T-helper 9 cell (primary cell): ENCODE results near the gene PAK2.
"Not testable (repeated sequence)": the region's sequence is repeated elsewhere in the genome, so short reads cannot be mapped to it uniquely, and the experiment has no call there.

Source experiments
- DNase-seq: peaks from one replicate; pipeline ENCODE4 v3.0.0-alpha.2; 2020

The PAK2 gene

DNA sequence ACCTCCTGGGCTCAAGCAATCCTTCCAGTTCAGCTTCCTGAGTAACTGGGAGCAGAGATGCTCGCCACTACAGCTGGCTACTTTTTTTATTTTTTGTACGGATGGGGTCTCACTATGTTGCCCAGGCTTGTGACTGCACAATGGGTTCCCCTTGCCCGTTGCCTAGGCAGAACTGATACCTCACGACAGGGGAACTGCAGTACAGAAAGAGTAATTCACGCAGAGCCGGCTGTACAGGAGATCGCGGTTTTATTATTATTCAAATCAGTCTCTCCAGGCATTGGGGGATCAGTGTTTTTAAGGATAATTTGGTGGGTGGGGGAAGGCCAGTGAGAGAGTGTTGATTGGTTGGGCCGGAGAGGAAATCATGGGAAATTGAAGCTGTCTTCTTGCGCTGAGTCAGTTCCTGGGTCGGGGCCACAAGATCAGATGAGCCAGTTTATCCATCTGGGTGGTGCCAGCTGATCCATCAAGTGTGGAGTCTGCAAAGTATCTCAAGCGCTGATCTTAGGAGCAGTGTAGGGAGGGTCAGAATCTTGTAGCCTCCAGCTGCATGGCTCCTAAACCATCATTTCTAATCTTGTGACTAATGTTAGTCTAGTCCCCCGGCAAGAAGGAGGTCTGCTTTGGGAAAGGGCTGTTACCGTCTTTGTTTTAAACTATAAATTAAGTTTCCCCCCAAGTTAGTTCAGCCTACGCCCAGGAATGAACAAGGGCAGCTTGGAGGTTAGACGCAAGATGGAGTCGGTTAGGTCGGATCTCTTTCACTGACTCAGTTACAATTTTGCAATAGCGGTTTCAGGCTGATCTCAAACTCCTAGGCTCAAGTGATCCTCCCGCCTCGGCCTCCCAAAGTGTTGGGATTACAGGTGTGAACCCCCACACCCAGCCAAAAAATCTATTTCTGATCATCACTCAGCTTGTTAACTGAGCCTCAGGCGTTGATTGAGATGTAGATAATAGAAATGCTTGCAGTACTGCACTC, 104.9 kb downstream of the PAK2 start:
- DNase-seq, result not testable (repeated sequence)

DNA sequence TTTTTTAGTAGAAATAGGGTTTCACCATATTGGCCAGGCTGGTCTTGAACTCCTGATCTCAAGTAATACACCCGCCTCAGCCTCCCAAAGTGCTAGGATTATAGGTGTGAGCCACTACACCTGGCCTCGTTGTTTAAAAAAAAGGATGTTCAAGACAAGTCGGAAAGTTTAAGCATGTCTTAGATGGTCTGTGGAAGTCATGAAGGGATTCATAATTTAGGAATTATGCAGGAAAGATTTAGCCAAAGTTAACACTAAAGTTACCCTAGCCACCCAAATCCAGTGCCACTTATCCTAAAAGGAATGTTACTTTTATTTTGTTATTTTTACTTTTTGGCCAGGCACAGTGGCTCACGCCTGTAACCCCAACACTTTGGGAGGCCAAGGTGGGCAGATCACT, 108.7 kb downstream of the PAK2 start:
- DNase-seq, result not testable (repeated sequence)

DNA sequence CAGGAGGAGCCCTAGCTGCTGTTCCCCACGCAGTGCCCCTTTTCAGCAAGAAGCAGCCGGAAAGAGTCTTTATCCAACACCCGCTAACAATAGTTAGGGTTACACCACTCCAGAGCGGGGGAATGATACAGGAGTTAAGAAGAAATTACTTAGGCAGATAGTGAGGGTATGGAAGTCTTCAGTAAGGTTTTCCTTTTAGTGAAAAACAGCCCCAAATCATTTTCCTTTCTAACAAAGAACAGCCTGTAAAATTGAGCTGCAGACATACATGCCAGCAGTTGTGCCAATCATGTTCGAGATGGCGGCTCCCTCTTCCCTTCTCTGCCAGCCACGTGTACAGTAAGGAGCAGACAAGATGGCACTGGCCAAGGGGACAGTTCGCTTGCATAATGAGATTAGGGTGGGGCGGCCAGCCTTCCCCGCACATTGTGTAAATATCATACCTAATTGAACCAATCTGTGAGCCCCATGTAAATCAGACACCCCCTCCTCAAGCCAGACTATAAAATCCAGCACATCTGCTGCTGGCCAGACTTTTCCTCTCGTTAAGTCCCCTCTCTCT, 109.6 kb downstream of the PAK2 start:
- DNase-seq, result no peak

DNA sequence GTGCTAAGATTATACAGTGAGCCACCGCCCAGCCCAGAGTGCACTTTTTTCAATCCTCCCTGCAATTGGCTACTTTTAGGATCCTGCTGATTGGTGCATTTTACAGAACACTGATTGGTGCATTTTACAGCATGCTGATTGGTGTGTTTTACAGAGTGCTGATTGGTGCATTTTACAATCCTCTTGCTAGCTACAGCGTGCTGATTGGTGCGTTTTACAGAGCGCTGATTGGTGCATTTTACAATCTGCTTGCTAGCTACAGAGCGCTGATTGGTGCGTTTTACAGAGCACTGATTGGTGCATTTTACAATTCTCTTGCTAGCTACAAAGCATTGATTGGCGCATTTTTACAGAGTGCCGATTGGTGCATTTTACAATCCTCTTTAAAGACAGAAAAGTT, 123.3 kb downstream of the PAK2 start:
- not testable (repeated sequence) for DNase-seq

DNA sequence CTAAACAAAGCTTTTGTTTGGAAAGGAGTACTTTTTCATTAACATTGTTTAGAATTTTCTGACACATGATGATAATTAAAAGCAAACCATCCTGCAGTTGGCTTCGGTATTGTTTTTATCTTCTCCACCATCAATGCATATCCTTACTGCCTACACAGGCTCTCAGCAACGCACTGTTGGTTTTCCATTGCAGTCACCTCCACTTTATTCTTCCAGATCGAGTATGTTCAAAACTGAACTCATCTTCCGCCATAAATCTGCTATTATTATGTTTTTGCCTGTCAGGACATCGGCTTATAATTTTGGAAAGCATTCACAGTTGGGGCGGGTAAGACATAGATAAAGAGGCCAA, 127.5 kb downstream of the PAK2 start:
- DNase-seq, result no peak

DNA sequence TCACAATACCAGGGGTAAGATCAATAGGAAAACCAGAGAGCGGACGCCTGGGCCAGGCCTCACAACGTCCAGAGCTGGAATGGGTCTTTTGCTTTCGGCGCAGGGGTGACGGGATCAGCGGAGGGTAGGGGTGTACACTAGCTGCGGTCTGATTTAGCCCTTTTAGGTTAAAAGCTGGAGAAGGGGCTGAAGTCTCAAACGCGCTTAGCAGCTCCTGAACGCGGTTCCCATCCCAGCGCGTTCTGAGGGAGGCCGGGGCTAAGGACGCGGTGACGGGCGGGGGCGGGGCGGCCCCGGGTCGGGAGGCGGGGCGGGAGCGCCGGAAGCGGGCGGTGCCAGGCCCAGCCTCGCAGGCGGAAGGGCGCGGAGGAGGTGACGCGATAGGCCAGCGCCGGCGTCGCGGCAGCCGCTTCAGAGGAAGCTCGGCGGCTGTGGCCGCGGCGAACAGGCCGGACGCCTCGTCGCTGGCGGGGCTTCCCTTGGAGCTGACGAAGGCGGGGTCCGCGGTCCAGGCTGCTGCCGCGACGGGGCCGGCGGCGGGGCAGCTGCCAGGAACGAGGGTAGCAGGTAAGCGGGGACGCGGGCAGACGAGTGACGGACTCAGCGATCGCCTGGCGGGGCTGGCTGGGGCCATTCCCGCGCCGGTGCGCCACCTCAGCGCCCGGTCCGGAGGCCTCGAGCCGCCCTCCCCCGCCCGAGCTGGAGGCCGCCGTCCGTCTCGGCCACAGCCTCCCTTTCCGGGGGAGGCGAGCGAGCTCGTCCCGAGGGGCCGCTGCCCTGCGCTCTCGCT, 128.0 kb downstream of the PAK2 start, which contains the start of gene SENP5:
Gene SENP5 (plus strand): TSS at position 414 of the 790 bp plus-strand sequence. CDS start 17,262 bp downstream, outside the sequence.
- DNase-seq, result peak; percentile 86

DNA sequence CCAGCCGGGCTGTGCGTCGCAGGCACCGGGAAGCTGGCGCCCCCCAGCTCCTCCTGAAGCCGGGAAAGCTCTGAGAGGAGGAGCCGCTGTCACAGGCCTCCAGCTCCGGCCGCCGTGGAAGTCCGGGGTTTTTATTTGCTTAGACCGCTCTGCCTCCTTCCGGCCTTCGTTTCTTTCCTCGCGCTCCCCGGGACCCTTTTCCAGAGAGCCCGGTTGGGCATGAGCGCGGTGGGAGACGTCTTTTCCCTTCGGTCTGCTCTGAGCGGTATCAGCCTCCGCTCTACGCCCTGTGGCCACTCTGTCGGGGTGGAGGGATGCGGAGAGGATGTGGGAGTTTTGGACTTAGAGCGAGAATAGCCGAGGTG, 128.6 kb downstream of the PAK2 start:
- peak; percentile 5 for DNase-seq

DNA sequence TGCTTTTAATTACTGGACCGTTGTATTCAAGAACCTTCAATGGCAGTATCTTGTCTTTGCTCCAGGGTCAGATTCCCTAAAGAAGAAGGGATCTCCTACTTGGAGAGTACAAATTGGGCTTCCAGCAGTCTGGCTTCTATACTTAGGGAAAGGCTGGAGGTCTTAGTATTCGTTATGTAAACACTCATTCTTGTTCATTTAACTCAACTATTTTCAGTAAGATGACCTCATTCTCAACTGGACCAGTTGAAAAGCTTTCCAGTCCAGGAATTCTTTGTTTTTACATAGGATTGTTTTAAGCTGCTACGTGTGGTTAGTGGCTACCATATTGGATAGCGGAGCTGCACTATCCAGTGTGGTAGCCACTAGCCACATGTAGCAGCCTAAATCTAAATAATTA, 132.7 kb downstream of the PAK2 start:
- DNase-seq, result no peak

DNA sequence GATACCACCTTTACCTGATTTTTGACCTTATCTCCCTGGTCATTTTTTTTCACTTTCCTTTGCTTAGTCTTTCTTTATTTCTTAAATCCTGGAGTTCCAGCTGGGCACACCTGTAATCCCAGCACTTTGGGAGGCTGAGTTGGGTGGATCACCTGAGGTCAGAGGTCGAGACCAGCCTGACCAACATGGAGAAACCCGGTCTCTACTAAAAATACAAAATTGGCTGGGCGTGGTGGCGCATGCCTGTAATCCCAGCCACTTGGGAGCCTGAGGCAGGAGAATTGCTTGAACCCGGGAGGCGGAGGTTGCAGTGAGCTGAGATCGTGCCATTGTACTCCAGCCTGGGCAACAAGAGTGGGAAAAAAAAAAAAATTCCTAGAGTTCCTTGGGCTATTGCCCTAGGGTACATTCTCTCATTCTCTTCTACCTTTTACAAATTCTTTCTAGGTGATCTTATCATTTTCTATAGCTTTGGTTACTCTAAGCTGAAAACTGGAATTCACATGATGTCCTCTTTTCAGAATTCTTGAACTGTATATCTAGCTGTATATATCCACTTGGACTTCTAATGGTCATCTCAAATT, 134.9 kb downstream of the PAK2 start:
- not testable (repeated sequence) for DNase-seq

DNA sequence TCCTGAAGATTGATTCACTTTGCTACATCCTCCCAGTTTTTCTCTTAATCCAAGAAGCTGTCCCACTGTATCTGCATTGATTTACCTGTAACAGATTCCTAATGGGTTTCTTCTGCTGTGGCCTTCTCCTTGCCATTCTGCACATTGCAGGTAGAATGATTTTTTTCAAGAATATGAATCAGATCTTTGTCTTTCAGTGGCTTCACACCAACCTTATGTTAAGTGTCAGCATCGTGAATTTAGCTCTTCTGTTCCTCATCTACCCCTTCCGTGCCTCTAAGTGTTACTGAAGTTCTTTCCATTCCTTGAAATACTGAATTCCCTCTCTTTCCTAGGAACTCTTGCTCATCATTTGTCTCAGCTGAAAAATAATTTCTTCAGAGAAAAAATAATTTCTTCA, 135.6 kb downstream of the PAK2 start:
- DNase-seq, result no peak
